CD4-positive, alpha-beta T cell treated with Interleukin-1 beta for 1 hour (primary cell): ENCODE results near the gene LY6G5B.

ENCODE experiments used
- DNase-seq, 2 donors: peaks; one replicate each; pipeline ENCODE4 v3.0.0-alpha.2; 2020 to 2022

The LY6G5B gene

GRCh38 chr6:31718265-31718664 lies 48.5 kb downstream of the LY6G5B start:
- no peak for DNase-seq

GRCh38 chr6:31719001-31719400 lies 49.2 kb downstream of the LY6G5B start:
- DNase-seq = no peak

GRCh38 chr6:31720196-31720770 lies 50.5 kb downstream of the LY6G5B start:
- DNase-seq = no peak

GRCh38 chr6:31721351-31722020 lies 51.7 kb downstream of the LY6G5B start, which contains the start of gene LY6G6C:
TSS of gene LY6G6C (minus strand) at chr6:31721746. CDS start at chr6:31721679, 67 bp downstream.
- DNase-seq = no peak

GRCh38 chr6:31722173-31722572 lies 52.4 kb downstream of the LY6G5B start:
- no peak for DNase-seq
